GM12878 (cell line): ENCODE data around the gene MICAL3. TPM values are rescaled to one million over a fixed set of nuclear protein-coding genes. Genes with fewer than 3 reads are reported as not detected.

Experiments used
- BMI1 ChIP-seq: fragments of 450-650 bp; IDR thresholded peaks from 2 replicates; pipeline ENCODE4 v1.6.1; 2016; ENCODE audit warnings: mild to moderate bottlenecking, moderate library complexity, borderline replicate concordance
- CEBPZ ChIP-seq: fragments of 150-350 bp; IDR thresholded peaks from 2 replicates; pipeline ENCODE4 v1.6.1; 2016; ENCODE audit warnings: low read depth, low read length
- CHD1 ChIP-seq: IDR thresholded peaks from 2 replicates; pipeline ENCODE4 v1.6.1; 2012; ENCODE audit warnings: low read depth, low read length, improper control_type of control experiment
- EGR1 ChIP-seq, 2 experiments: IDR thresholded peaks; 1 replicate in 1 of 2; 2 replicates in 1 of 2; pipeline ENCODE4 v1.6.1; 2011 to 2012; ENCODE audit warnings: low read depth in 2 of 2, low read length in 2 of 2, borderline replicate concordance in 1 of 2, mild to moderate bottlenecking in 1 of 2, moderate library complexity in 1 of 2
- HDGF ChIP-seq: fragments of 450-650 bp; IDR thresholded peaks from 2 replicates; pipeline ENCODE4 v1.6.1; 2016; ENCODE audit warnings: antibody characterized with exemption
- IRF5 ChIP-seq: fragments of 450-650 bp; IDR thresholded peaks from 2 replicates; pipeline ENCODE4 v1.6.1; 2017; ENCODE audit warnings: borderline replicate concordance
- MXI1 ChIP-seq: fragments of 150-350 bp; IDR thresholded peaks from 2 replicates; pipeline ENCODE4 v1.6.1; 2011; ENCODE audit warnings: low read depth, mild to moderate bottlenecking, inconsistent platforms, low read length, improper control_type of control experiment
- MYC ChIP-seq: IDR thresholded peaks from 2 replicates; pipeline ENCODE4 v1.6.1; 2011; ENCODE audit warnings: mild to moderate bottlenecking, low read length, moderate library complexity, inconsistent platforms; ENCODE audit not compliant: insufficient read depth, insufficient replicate concordance, insufficient read length, severe bottlenecking
- NFYA ChIP-seq: IDR thresholded peaks from 2 replicates; pipeline ENCODE4 v1.6.1; 2011; ENCODE audit warnings: low read depth, mild to moderate bottlenecking, low read length, improper control_type of control experiment, borderline replicate concordance
- NR2C2 ChIP-seq: IDR thresholded peaks from 2 replicates; pipeline ENCODE4 v1.6.1; 2011; ENCODE audit warnings: borderline replicate concordance, low read depth; ENCODE audit not compliant: control insufficient read depth, insufficient read length
- PKNOX1 ChIP-seq: fragments of 450-650 bp; IDR thresholded peaks from 2 replicates; pipeline ENCODE4 v1.6.1; 2016; ENCODE audit warnings: mild to moderate bottlenecking
- RAD51 ChIP-seq: fragments of 450-650 bp; IDR thresholded peaks from 2 replicates; pipeline ENCODE4 v1.6.1; 2016; ENCODE audit warnings: moderate library complexity, mild to moderate bottlenecking, inconsistent platforms
- RBBP5 ChIP-seq: fragments of 200-600 bp; sonication (generic); conservative IDR thresholded peaks from 2 replicates; pipeline ENCODE4 v1.6.1; 2016
- SMAD1 ChIP-seq: fragments of 450-650 bp; IDR thresholded peaks from 2 replicates; pipeline ENCODE4 v1.6.1; 2018; ENCODE audit warnings: mild to moderate bottlenecking, low read depth; ENCODE audit not compliant: partially characterized antibody
- TCF12 ChIP-seq: IDR thresholded peaks from 2 replicates; pipeline ENCODE4 v1.6.1; 2011; ENCODE audit warnings: low read depth, mild to moderate bottlenecking, low read length
- polyA plus RNA-seq, 11 experiments: library from polyadenylated mRNA; depleted of rRNA in 4 of 11; unstranded in 6 of 11; stranded (reverse) in 5 of 11; fragments of >200 nt; fragmentation: Nextera tagmentation in 4 of 11; fragmentation: Illumina TruSeq in 1 of 11; extraction: Ambion mirVana in 4 of 11; extraction: Trizol in 1 of 11; gene quantifications; 1 replicate in 1 of 11; 2 replicates in 10 of 11; pipeline versions ENCODE4 v1.2.1 to v1.2.3, GENCODE V29; 2011 to 2016; ENCODE audit warnings: inconsistent platforms in 2 of 11, missing spikeins in 2 of 11, low read depth in 1 of 11
- total RNA-seq, 4 experiments: library from RNA; depleted of rRNA in 3 of 4; stranded (reverse); fragments of >200 nt in 3 of 4; fragmentation: Illumina TruSeq in 1 of 4; extraction: Trizol in 1 of 4; gene quantifications; 2 replicates each; pipeline versions ENCODE4 v1.2.1 to v1.2.3, GENCODE V29; 2013 to 2021
- TF ChIP-seq, protein P1 (sequence below): IDR thresholded peaks from 2 replicates; pipeline ENCODE4 v1.6.1; 2012; ENCODE audit warnings: low read depth, low read length, improper control_type of control experiment
- TF ChIP-seq, protein P2 (sequence below): fragments of 450-650 bp; IDR thresholded peaks from 2 replicates; pipeline ENCODE4 v1.6.1; 2017; ENCODE audit warnings: mild to moderate bottlenecking

Gene MICAL3
- total and polyA plus RNA-seq, 10 of the 15 experiments (the other 5 are each of a cell fraction or from before 2014, with no cell fraction given): 2.6 to 92.2 (median 24.0) TPM

DNA sequence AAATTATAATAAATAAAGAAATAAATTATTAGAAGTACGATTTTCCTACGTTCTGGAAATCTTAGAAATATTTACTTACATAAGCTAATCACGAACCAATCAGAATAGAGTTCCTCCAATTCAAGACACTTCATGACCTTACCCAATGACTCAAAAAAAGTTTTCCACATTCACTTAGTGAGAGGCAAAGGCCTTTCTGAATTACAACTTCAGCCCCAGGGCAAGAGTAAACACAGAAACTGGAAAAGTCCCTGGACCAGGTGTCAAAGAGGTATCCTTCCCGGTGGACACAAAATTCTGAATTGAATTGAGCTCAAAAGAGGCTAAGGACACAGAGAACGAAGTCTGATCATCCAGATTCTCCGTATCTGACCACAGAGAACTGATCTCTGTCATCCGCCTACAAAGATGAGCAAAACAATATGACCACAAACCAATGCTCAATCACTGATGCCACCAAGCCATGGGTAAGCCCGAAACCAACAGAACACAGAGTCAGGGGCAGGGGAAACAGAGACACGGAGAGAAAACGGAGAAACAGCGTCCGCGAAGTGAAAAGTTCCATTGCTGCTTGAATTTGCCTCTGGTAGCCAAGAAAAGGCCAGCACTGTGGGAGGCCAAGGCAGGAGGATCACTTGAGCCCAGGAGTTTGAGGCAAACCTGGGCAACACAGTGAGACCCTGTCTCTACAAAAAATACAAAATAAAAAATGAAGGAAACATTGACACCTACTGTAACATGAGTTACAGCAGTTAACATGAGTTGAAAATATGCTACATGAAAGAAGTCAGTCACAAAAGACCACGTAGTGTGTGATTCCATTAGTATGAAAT lies 256.9 kb downstream of the MICAL3 start (continued):
- TF ChIP-seq, protein P1, sequence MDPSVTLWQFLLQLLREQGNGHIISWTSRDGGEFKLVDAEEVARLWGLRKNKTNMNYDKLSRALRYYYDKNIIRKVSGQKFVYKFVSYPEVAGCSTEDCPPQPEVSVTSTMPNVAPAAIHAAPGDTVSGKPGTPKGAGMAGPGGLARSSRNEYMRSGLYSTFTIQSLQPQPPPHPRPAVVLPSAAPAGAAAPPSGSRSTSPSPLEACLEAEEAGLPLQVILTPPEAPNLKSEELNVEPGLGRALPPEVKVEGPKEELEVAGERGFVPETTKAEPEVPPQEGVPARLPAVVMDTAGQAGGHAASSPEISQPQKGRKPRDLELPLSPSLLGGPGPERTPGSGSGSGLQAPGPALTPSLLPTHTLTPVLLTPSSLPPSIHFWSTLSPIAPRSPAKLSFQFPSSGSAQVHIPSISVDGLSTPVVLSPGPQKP: no peak
- TF ChIP-seq MXI1 (no peak), BMI1 (peak; percentile 48; the same call in 1 of the 2 replicates), RBBP5 (no peak), HDGF (0 out of 2 replicates have a peak, but pooled peaks have one; percentile 16), IRF5 (no peak), CHD1 (no peak), TCF12 (no peak), CEBPZ (no peak), EGR1 (IDR thresholded peaks at IDR 0.05; ENCODE audit: borderline replicate concordance in 1 of 2, low read depth in 2 of 2, low read length in 2 of 2) (no peak), MYC (no peak), RAD51 (no peak), NR2C2 (no peak), NFYA (no peak), SMAD1 (no peak), PKNOX1 (peak; percentile 51)
- TF ChIP-seq, protein P2, sequence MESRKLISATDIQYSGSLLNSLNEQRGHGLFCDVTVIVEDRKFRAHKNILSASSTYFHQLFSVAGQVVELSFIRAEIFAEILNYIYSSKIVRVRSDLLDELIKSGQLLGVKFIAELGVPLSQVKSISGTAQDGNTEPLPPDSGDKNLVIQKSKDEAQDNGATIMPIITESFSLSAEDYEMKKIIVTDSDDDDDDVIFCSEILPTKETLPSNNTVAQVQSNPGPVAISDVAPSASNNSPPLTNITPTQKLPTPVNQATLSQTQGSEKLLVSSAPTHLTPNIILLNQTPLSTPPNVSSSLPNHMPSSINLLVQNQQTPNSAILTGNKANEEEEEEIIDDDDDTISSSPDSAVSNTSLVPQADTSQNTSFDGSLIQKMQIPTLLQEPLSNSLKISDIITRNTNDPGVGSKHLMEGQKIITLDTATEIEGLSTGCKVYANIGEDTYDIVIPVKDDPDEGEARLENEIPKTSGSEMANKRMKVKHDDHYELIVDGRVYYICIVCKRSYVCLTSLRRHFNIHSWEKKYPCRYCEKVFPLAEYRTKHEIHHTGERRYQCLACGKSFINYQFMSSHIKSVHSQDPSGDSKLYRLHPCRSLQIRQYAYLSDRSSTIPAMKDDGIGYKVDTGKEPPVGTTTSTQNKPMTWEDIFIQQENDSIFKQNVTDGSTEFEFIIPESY: no peak
